Gastroesophageal sphincter (tissue), 4 donors: ENCODE results near the gene AKR1D1. TPM values are rescaled to one million over a fixed set of nuclear protein-coding genes. Genes with fewer than 3 reads are reported as not detected.

ENCODE experiments used
- ATAC-seq: fragments of 150-250 bp; one replicate; pipeline ENCODE4 v1.9.1; 2016; ENCODE audit warnings: mild to moderate bottlenecking, moderate library complexity
- H3K27ac ChIP-seq, 4 donors: fragments of 200-600 bp; sonication (generic) in 3 of 4; 1 replicate in 3 of 4; 2 replicates in 1 of 4; pipeline ENCODE4 v1.5.1; 2016 to 2019
- H3K27me3 ChIP-seq: fragments of 200-600 bp; sonication (generic); one replicate; pipeline ENCODE4 v1.5.1; 2019
- H3K36me3 ChIP-seq, 2 donors: fragments of 200-600 bp; sonication (generic); one replicate each; pipeline ENCODE4 v1.5.1; 2019; ENCODE audit warnings: control low read depth in 1 of 2
- H3K4me1 ChIP-seq, 3 donors: fragments of 200-600 bp; sonication (generic); 1 replicate in 2 of 3; 2 replicates in 1 of 3; pipeline ENCODE4 v1.5.1; 2016 to 2019; ENCODE audit warnings: control low read depth in 2 of 3
- H3K4me3 ChIP-seq, 2 donors: fragments of 200-600 bp; sonication (generic); one replicate each; pipeline ENCODE4 v1.5.1; 2019; ENCODE audit warnings: mild to moderate bottlenecking in 1 of 2, moderate library complexity in 1 of 2
- H3K9me3 ChIP-seq, 3 donors: fragments of 200-600 bp; sonication (generic); one replicate each; pipeline ENCODE4 v1.5.1; 2017 to 2019; ENCODE audit warnings: control low read depth in 2 of 3
- EP300 ChIP-seq: sonication (generic); formaldehyde crosslinking; IDR thresholded peaks from one replicate; pipeline ENCODE4 v1.6.1; 2017; ENCODE audit warnings: antibody characterized with exemption, mild to moderate bottlenecking
- POLR2A ChIP-seq, 2 donors: fragments of 450-650 bp; IDR thresholded peaks; one replicate each; pipeline ENCODE4 v1.6.1; 2017; ENCODE audit warnings: antibody characterized with exemption in 2 of 2, mild to moderate bottlenecking in 2 of 2, moderate library complexity in 1 of 2
- POLR2AphosphoS5 ChIP-seq: sonication (generic); formaldehyde crosslinking; IDR thresholded peaks from one replicate; pipeline ENCODE4 v1.6.1; 2017; ENCODE audit warnings: antibody characterized with exemption
- WGBS, 2 donors: methylation state at CpG; one replicate each; pipeline ENCODE4 v1.1.5; 2018; ENCODE audit warnings: low coverage in 1 of 2; 5-methylcytosine and 5-hydroxymethylcytosine counted together
- total RNA-seq, 4 donors: library from RNA; depleted of rRNA; stranded (reverse); fragments of >200 nt; gene quantifications; one replicate each; pipeline ENCODE4 v1.1.0, GENCODE V29; 2016
- TF ChIP-seq, protein P1 (sequence below), 4 experiments: fragments of 200-600 bp in 2 of 4; fragments of 450-650 bp in 2 of 4; sonication (generic) in 1 of 4; IDR thresholded peaks; one replicate each; pipeline ENCODE4 v1.5.1; 2017 to 2019; ENCODE audit warnings: antibody characterized with exemption in 4 of 4, mild to moderate bottlenecking in 2 of 4, moderate library complexity in 2 of 4

Gene AKR1D1
- total RNA-seq, 4 donors from 2014 or later = not detected

DNA sequence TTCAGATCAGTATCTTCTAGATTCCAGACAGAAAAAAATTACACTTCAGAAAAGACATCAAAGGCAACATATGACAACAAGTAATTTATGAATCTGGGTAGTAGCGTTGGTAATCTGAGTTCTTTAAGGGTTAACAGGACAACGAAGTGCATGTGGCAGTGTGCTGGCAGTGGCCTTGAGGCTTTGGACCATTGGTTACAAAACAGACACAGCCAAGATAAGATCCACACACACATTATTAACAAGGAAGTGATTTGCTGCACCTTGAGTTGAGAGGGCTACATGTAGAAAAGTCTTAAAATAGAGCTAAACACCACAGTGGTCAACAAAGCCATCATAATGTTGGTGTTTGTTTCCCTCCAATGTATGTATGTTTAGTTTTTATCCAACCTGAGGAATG, 40.6 kb downstream of the AKR1D1 start:
- H3K4me1 ChIP-seq = no peaks in the 10 kb centered on the region
- H3K27ac ChIP-seq = no peak overlapping the region
- no peak for TF ChIP-seq EP300
- TF ChIP-seq, protein P1, sequence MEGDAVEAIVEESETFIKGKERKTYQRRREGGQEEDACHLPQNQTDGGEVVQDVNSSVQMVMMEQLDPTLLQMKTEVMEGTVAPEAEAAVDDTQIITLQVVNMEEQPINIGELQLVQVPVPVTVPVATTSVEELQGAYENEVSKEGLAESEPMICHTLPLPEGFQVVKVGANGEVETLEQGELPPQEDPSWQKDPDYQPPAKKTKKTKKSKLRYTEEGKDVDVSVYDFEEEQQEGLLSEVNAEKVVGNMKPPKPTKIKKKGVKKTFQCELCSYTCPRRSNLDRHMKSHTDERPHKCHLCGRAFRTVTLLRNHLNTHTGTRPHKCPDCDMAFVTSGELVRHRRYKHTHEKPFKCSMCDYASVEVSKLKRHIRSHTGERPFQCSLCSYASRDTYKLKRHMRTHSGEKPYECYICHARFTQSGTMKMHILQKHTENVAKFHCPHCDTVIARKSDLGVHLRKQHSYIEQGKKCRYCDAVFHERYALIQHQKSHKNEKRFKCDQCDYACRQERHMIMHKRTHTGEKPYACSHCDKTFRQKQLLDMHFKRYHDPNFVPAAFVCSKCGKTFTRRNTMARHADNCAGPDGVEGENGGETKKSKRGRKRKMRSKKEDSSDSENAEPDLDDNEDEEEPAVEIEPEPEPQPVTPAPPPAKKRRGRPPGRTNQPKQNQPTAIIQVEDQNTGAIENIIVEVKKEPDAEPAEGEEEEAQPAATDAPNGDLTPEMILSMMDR (IDR thresholded peaks at IDR 0.05) = no peak
- no peak for TF ChIP-seq POLR2A (IDR thresholded peaks at IDR 0.05)
- no peak for TF ChIP-seq POLR2AphosphoS5
- no peak for ATAC-seq
- H3K36me3 ChIP-seq = no peaks in the 10 kb centered on the region
- H3K27me3 ChIP-seq = no peaks in the 10 kb centered on the region
- no peak overlapping the region for H3K4me3 ChIP-seq
- whole genome bisulfite sequencing, 2 donors = 44 to 85% methylated on average over 2 of the region's 2 CpGs
- no peaks in the 10 kb centered on the region for H3K9me3 ChIP-seq

- WGBS, 2 donors = 62 to 85% methylated on average over 3 to 9 of the region's 10 CpGs
- TF ChIP-seq EP300 (no peak), POLR2AphosphoS5 (no peak), POLR2A (IDR thresholded peaks at IDR 0.05) (no peak)
- TF ChIP-seq, protein P1 (IDR thresholded peaks at IDR 0.05) = no peak
- Histone ChIP-seq H3K4me3 (no peak overlapping the region), H3K9me3 (no peaks in the 10 kb centered on the region), H3K4me1 (no peaks in the 10 kb centered on the region), H3K36me3 (no peaks in the 10 kb centered on the region), H3K27ac (no peak overlapping the region), H3K27me3 (peaks cover 4% of the 10 kb centered on the region)
- no peak for ATAC-seq
Observed at GRCh38 chr7:138120140-138120827, 44.0 kb downstream of the AKR1D1 start.

DNA sequence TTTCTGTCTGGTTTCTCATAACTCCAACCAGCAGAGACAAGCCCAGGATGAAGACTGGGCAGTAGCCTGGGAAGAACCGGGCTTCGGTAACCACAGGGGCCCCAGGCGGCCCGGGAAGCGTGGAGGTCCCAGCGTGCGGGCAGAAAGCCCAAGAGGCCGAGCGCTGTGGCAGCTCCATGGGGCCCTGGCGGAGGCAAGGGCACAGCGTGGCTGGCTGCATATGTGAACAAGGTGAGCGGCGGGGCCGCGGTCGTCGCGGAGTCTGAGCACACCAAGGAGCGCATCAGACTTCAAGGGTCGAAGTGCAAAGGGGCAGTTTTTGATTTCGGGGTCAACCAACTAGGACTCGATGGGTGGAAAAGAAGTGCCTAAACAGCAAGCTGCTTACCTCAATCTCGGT, 45.9 kb downstream of the AKR1D1 start:
- WGBS, 2 donors = 93% methylated on average over 3 of the region's 23 CpGs; no CpG with 5 or more reads in 1 of the 2 donors
- no peak overlapping the region for H3K27ac ChIP-seq
- no peaks in the 10 kb centered on the region for H3K36me3 ChIP-seq
- TF ChIP-seq, protein P1 (IDR thresholded peaks at IDR 0.05) = no peak
- no peak for TF ChIP-seq POLR2AphosphoS5
- no peak for TF ChIP-seq EP300
- no peak for TF ChIP-seq POLR2A (IDR thresholded peaks at IDR 0.05)
- no peaks in the 10 kb centered on the region for H3K4me1 ChIP-seq
- ATAC-seq = no peak
- no peaks in the 10 kb centered on the region for H3K9me3 ChIP-seq
- H3K27me3 ChIP-seq = peaks cover 4% of the 10 kb centered on the region
- H3K4me3 ChIP-seq = no peak overlapping the region

DNA sequence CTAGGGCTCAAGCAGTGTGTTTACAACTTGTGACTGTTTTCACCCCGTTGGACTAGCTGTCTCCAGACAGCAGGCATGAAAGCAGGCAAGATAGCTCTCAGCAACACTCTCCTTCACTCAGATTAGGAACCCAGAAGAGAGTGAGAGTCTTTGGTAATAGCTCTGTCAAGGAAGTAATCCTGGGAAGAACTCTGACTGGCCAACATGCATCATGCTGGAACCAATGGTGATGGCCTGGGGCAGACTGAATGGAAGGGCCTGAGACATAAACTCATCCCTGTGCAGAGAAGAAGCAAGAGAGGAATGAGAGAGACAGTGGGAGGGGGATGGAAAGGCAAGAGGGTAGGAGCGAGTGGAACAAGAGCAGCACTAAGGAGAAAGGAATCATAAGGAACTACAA, 48.9 kb downstream of the AKR1D1 start:
- Histone ChIP-seq H3K9me3 (peaks cover 0 to 11% (median 0%) of the 10 kb centered on the region in 3 donors), H3K36me3 (no peaks in the 10 kb centered on the region), H3K27ac (no peak overlapping the region), H3K4me1 (no peaks in the 10 kb centered on the region), H3K27me3 (peaks cover 4% of the 10 kb centered on the region), H3K4me3 (no peak overlapping the region)
- TF ChIP-seq, protein P1 (IDR thresholded peaks at IDR 0.05) = no peak
- TF ChIP-seq POLR2A (IDR thresholded peaks at IDR 0.05) (no peak), EP300 (no peak), POLR2AphosphoS5 (no peak)
- no peak for ATAC-seq
- WGBS, 2 donors = 33 to 47% methylated on average over 1 to 2 of the region's 2 CpGs

DNA sequence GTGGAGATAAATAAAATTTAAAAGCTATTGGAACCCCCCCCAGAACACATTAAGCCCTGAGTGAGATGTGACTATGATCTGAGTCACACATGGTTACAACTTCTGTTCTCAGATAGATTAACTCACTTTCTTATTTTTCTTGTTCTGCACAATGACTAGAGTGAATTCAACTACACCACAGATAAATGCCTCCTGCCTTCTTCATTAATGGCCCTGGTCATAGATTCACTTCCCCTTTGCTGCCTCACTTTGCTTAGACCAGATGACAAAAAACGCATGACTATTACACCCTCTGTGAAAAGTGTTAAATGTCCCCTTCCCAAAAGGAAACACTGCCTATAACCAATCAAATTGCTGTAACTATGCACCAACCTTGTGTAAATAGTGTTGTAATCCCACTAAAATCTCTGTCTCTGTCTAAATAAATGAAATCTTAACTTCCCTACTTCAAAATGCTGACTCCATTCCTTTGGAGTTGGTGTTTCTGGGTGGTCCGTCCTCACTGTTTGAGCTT, 49.4 kb downstream of the AKR1D1 start:
- Histone ChIP-seq H3K36me3 (no peaks in the 10 kb centered on the region), H3K4me1 (no peaks in the 10 kb centered on the region), H3K9me3 (peaks cover 0 to 11% (median 0%) of the 10 kb centered on the region in 3 donors), H3K27ac (no peak overlapping the region), H3K27me3 (peaks cover 4% of the 10 kb centered on the region), H3K4me3 (no peak overlapping the region)
- TF ChIP-seq, protein P1 (IDR thresholded peaks at IDR 0.05) = no peak
- TF ChIP-seq EP300 (no peak), POLR2A (IDR thresholded peaks at IDR 0.05) (no peak), POLR2AphosphoS5 (no peak)
- ATAC-seq = peak; percentile 58
- 27 to 50% methylated on average over 2 of the region's 2 CpGs for WGBS, 2 donors
